ENCODE data around the gene CNNM3. TPM values are rescaled to one million over a fixed set of nuclear protein-coding genes. Genes with fewer than 3 reads are reported as not detected.
"Not testable (repeated sequence)": the region's sequence is repeated elsewhere in the genome, so short reads cannot be mapped to it uniquely, and the experiment has no call there.

The CNNM3 gene
- total and polyA plus RNA-seq, 12 donors, result 6.7 to 42.4 (median 15.8) TPM

- Histone ChIP-seq H3K4me1 (replicated peaks in 1 of 2) (peaks cover 12 to 32% of the 10 kb centered on the region in 2 donors), H3K27me3 (no peaks in the 10 kb centered on the region), H3K27ac (peak overlapping the region in 3 of 5 donors; percentile 56 to 75 (median 73)), H3K36me3 (replicated peaks in 1 of 2) (peaks cover 0 to 47% of the 10 kb centered on the region in 2 donors), H3K9me3 (replicated peaks in 1 of 3) (no peaks in the 10 kb centered on the region), H3K4me3 (no peak overlapping the region)
- intact Hi-C loops (cut with DNase I), result loop anchor here (5.0 to 10.0 kb wide), 4 partner anchors 45 to 255 kb away; partner anchors contain the start of genes ANKRD36 (in 1 of the 2) and CNNM3 (in 1 of the 2)
- no peak for TF ChIP-seq CTCF (IDR thresholded peaks at IDR 0.05)
- WGBS, 4 donors, result 56 to 63% (median 59%) methylated on average over 4 of the region's 4 CpGs
- no peak for DNase-seq
Measured at GRCh38 chr2:96859681-96860064, 43.6 kb downstream of the CNNM3 start.

GRCh38 chr2:96860065-96861029 is 44.3 kb downstream of the CNNM3 start:
- H3K27ac ChIP-seq, result peak overlapping the region in 1 of 5 donors; percentile 75
- 77 to 78% (median 77%) methylated on average over 25 to 38 of the region's 38 CpGs for WGBS, 4 donors
- TF ChIP-seq POLR2A (IDR thresholded peaks at IDR 0.05) (no peak), CTCF (IDR thresholded peaks at IDR 0.05) (no peak)

GRCh38 chr2:96861074-96861473 is 45.0 kb downstream of the CNNM3 start:
- 73 to 94% (median 83%) methylated on average over 3 to 17 of the region's 17 CpGs for WGBS, 4 donors
- Histone ChIP-seq H3K36me3 (replicated peaks in 1 of 2) (peaks cover 0 to 61% of the 10 kb centered on the region in 2 donors), H3K4me3 (no peak overlapping the region), H3K4me1 (replicated peaks in 1 of 2) (peaks cover 12 to 30% of the 10 kb centered on the region in 2 donors), H3K27ac (no peak overlapping the region), H3K9me3 (replicated peaks in 1 of 3) (no peaks in the 10 kb centered on the region), H3K27me3 (no peaks in the 10 kb centered on the region)
- intact Hi-C loops (cut with DNase I), result loop anchor here (5.0 to 10.0 kb wide), 4 partner anchors 46 to 254 kb away; partner anchors contain the start of genes ANKRD36 (in 1 of the 2) and CNNM3 (in 1 of the 2)
- TF ChIP-seq CTCF (IDR thresholded peaks at IDR 0.05) (no peak), POLR2A (IDR thresholded peaks at IDR 0.05) (no peak)
- no peak for DNase-seq

More at GRCh38 chr2:96860065-96861029, 44.3 kb downstream of the CNNM3 start:
- Histone ChIP-seq H3K4me1 (replicated peaks in 1 of 2) (peaks cover 12 to 29% of the 10 kb centered on the region in 2 donors), H3K27me3 (no peaks in the 10 kb centered on the region), H3K4me3 (no peak overlapping the region), H3K9me3 (replicated peaks in 1 of 3) (no peaks in the 10 kb centered on the region), H3K36me3 (replicated peaks in 1 of 2) (peaks cover 0 to 53% of the 10 kb centered on the region in 2 donors)
- intact Hi-C loops (cut with DNase I), result loop anchor here (5.0 to 10.0 kb wide), 4 partner anchors 46 to 254 kb away; partner anchors contain the start of genes ANKRD36 (in 1 of the 2) and CNNM3 (in 1 of the 2)
- DNase-seq, result no peak

GRCh38 chr2:96863056-96863455 is 47.0 kb downstream of the CNNM3 start:
- not testable (repeated sequence) for H3K9me3 ChIP-seq (replicated peaks in 1 of 3); DNase-seq; H3K27ac ChIP-seq; H3K4me3 ChIP-seq; H3K27me3 ChIP-seq
- 83 to 94% (median 87%) methylated on average over 4 of the region's 4 CpGs for WGBS, 4 donors
- Histone ChIP-seq H3K36me3 (replicated peaks in 1 of 2) (peaks cover 0 to 74% of the 10 kb centered on the region in 2 donors), H3K4me1 (replicated peaks in 1 of 2) (peaks cover 8 to 38% of the 10 kb centered on the region in 2 donors)
- intact Hi-C loops (cut with DNase I), result loop anchor here (5.0 to 10.0 kb wide), 4 partner anchors 48 to 252 kb away; partner anchors contain the start of genes ANKRD36 (in 1 of the 2) and CNNM3 (in 1 of the 2)

Data from adrenal gland (tissue), 12 donors.